SK-N-DZ (cell line): ENCODE results near the gene CHRNA4.
A peak's percentile ranks its signal among the peaks of the same experiment; 100 is the strongest.

ENCODE experiments used
- DNase-seq: peaks from one replicate; pipeline ENCODE4 v3.0.0-alpha.2; 2015; ENCODE audit warnings: low spot score

The CHRNA4 gene

DNA sequence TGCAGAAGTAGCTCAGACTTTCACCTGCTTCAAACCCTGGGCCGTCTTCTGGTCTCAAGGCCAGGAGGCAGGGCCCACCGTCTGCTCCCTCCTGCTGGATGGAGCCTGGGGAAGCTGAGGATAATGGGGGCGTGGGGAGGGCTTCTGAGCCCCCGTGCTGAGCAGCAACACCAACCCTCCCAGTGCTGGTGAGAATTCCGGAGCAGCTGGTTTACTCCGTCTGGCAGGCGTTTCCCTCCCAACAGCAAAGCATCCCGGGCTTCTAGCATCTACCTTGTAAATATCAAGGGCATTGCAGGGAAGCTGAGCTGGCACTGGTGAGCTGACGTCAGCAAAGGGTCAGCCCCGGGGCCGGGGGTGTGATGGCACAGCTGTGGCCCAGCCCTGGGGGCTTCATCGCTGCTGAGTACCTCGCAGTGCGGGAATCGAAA is 16.8 kb upstream of the CHRNA4 start:
- DNase-seq = no peak

DNA sequence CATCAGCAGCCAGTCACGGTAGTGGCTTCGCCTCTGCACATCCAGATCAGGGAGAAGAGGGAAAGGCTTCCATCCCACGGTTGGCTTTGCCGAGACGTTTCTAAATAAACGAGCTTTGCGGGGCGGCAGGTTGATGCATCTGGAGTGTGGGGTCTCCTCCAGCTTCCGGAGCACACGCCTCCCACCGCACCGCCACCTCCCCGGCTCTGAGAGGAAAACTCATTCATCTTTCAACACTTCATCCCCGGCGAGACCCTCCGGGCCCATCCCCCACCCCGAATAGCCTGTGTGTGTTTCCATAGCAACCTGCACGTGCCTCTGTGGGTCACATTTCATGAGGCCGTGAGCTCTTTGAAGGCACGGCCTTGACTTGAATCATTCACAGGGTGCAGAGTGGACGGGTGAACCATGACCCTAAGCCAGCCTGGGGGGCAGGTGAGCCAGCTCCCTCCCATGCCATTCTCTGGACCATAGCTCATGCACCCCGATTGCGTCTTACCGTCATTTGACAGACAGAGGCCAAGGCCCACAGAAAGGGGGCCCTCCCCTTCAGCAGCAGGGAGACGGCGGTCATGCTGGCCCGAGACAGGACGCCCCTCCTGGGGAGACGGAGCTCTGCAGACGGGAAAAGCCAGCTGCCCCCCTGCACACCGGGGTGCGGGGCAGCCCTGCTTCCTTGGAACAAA is 16.2 kb upstream of the CHRNA4 start:
- peak; percentile 82 for DNase-seq

DNA sequence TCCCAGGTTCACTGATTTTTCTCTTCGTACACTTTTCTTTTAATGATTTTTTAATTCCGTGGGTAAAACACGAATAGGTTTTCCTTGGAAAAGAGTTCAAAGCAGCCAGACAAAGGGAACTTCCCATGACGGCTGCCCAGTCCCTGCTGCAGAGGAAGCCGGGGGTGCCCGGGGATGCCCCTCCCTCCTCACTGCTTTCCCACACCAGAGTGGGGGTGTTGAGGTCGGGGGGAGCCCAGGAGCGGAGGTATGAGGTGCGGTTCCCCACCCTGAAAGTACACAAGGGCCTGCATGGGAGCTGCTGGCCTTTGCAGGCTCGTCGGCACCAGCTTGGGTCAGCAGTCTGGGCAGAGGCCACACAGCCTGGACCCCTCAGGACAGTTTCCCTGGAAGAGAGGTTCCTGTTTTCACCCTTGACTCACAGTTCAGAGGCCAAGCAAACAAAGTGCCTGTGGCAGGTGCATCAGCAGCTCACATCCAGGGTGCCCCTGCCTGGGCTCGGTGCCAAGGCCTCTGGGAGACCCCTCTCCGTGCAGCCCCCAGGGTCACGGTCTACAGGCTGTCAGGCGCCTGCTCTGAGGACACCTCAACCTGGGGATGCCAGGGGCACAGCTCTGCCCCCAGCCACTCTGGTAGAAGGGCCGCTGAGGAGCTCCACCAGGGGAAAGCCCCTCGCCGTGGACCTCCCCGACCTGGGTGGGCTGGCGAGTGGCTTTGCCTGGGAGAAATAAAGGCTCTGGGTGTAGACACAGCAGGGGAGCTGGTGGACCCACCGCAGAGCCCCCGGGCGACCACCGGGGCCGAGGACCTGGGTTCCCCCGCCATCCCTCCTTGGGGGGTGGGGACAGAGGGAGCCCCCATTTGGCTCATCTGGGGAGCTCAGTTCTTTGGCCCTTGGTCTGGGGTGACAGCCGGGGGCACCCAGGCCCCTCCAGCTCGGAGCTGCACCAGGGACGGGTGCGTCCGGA is 15.4 kb upstream of the CHRNA4 start:
- no peak for DNase-seq

DNA sequence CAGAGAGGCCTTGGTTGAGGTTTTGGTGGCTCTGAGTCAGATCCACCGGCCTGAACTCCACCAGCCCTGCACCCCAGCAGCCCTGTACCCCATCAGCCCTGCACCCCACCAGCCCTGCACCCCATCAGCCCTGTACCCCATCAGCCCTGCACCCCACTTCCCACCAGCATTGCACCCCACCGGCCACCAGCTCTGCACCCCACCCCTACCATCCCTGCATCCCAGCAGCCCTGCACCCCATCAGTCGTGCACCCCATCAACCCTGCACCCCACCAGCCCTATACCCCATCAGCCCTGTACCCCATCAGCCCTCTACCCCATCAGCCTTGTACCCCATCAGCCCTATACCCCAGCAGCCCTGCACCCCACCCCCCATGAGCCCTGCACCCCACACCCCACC is 14.3 kb upstream of the CHRNA4 start:
- DNase-seq = no peak

DNA sequence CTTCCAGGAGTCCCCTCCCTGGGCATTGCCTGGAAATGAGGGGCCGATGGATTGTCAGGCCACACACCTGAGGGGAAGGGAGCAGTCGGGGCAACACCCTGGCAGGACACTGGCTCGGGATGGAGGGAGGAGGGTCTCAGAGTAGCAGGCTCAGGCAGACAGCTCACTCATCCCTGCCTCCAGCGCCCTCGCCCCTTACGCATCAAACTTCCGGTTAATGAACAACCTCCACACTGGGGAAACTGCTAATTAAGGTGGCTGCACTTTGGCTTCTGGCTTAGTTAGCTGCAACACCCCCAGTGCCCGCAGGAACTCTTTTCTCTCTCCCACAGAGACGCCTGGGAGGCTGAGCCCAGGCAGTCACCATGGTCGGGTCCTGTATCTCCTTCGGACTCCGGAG is 13.4 kb upstream of the CHRNA4 start:
- DNase-seq = no peak

DNA sequence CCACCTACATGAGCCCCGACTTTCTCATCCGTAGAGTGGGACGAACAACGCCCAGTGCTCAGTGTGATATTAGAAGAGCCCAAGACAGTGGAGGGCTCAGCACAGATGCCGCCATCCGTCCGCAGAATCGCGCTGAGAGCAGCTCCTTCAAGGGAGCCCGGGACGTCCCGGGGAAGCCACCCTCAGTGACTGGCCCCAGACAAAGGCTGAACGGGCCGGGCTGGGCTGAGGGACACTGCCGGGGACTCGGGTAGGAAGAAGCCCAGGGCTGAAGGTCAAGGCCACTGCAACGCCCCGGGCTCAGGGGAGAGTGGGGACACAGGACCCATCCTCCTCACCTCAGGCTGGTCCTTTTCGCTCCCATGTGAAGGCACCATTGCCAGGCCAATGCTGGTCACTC is 12.8 kb upstream of the CHRNA4 start:
- no peak for DNase-seq

DNA sequence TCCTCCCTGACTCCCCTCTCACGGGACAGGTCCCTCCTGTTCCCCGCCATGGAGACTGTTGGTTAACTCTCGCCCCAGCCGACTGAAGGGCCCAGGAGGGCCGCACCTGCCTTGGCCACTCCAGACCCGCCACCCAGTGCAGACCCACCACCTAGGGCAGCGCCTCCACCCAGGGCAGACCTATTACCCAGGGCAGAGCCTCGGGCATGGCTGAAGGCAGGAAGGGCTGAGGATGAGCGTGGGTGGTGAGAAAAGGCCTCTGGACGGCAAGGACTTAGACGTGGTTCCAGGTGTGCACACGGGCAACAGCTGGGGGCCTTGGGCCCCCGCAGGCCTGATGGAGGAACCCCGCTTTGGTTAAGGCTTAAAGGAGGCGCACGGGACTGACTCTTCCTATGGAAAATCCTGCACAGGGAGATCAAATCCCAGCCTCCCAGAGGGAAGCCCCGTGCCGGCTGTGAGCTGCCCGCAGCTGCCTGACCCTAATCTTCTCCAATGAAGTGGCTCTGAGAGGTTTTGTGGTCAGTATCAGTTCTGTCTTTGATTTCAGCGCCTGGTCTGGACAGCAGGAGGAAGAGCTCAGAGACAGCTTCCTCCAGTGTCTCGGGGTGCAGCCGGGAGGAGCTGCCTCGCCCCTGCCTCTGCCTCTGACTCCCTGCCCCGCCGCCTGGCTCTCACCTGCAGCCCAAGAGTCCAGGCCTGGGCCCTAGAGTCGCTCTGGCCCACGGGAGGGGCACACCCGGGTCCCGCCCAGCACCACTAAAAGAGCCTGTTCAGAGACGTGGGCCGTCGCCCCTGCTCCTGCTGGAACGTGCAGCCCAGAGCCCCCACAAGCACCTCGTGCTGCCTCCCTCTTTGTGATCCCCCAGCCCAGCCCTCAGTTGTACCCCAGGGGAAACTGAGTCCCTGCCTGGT is 12.1 kb upstream of the CHRNA4 start:
- no peak for DNase-seq

DNA sequence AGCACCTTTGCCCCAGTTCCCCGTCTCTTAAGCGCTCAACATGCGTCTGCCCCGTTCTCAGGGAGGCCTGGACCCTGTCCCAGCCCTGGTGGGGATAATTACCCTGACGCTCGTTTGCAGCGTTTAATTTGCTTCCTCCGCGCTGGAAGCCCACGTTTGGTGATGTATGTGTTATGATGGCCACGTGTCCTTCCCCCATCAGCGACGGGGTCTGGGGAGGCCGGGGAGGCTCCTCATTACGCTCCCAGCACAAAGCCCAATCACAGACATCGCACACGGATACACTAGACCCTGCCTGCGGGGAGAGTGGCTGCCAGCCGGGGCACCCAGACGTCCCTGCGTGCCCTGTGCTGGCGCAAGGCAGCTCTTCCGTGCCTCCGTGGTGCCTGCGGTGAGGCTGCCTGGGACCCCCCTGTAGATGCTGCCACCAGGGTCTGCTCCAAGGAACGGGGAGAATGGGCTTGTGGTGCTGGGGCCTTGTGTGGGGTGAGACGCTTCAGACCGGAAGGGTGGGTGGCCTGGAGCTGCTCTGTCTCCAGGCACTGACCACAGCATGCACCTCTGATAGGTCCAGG is 10.2 kb upstream of the CHRNA4 start:
- DNase-seq = no peak

DNA sequence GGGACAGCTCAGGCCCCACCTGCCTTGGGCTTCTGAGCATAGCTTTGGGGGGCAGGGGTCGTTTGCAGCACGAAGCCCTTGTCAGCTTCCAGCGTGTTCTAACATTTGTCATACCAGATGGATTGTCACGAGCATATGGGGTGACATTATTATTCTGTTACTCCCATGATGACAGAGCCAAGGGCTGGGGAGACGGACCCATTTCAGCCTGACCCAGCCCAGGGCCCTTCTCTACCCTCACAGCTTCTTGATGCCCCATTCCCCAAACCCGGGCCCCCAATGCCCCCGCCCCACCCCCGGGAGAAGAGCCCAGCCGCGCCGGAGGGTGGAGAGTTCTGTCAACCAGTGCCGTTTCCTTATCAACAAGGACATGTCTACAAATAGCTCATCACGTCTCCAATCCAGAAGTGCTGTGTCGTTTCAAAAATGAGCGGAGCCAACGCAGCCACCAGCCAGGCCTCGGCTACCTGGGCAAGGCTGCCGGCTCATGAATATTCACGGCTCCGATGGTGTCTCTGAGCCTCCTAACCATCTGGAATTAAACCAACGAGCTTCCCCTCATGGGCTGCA is 9.6 kb upstream of the CHRNA4 start:
- DNase-seq = no peak

DNA sequence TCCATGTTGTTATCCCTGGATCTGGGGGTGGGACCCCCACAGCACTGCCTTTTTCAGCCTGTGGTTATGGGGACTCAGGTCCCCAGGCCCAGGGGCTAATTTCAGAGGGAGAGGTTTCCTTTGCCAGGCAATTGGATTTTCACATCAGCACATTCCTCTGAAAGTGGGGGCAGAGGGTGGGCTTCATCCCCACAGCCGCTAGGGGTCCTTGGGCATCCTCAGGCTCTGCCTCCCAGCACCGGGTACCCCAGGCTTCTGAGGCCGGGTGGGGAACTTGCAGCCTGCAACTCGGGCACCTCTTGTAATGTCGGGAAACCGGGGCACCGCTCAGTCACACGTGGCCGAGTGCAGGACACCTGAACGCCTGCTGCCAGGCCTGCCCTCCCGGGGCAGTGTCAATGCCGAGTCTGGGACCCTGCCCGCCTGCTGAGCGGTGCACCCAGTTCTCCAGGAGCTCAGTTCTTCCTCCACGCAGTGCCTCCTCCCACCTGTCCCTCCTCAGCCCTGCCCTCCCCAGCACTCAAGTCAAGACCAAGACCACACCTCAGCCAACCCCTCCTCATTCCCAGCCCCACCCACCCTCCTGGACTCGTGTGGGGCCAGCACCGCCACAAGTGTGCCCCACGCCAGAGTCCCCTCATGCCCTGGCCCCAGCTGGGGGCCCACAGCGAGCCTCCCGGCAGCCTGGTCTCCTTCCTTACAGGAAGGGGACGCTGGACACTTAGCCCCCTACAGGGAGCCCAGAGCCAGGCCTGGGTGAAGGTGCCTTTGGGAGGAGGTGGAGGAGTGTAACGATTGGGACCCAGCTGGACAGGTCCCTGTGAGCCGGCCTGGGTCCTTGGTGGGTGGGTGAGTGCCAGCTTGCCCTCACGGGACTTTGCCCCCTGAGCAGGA is 8.8 kb upstream of the CHRNA4 start:
- no peak for DNase-seq

DNA sequence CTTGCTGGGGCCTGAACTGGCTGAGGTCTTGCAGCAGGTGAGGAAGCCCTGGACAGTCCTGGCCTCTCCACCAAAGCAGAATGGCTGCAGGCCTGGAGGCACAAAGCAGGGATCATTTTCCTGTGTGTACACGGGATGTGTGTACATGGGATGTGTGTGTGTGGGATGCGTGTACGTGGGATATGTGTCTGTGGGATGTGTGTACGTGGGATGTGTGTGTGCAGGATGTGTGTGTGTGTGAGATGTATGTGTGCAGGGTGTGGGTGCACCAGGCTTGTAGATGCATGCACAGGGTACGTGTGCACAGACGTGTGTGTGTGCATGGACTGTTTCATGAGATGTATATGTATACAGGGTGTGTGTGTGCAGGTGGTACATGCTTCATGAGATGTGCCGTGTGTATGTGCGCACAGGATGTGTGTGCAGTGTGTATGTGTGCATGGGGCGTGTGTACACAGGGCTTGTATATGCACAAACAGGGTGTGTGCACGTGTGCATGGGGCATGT is 7.9 kb upstream of the CHRNA4 start:
- no peak for DNase-seq

DNA sequence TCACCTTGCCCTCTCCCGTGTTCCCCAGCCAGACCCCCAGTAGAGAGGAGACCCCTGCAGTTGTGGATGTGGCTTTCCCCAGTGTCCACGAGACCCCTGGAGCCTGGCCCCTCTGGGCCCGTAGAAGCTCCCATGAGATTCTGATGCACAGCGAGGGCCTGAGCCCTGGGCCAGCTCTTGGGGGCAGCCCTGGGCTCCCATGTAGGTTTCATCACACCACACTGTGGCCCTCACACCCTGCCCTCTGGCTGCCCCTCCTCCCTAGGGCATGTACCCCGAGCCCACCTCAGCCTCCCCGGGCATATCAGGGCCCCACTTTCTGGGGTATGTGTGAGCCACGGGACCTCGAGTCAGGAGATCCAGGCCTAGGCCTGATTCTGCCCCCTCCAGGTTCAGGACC is 7.0 kb upstream of the CHRNA4 start:
- DNase-seq = no peak

DNA sequence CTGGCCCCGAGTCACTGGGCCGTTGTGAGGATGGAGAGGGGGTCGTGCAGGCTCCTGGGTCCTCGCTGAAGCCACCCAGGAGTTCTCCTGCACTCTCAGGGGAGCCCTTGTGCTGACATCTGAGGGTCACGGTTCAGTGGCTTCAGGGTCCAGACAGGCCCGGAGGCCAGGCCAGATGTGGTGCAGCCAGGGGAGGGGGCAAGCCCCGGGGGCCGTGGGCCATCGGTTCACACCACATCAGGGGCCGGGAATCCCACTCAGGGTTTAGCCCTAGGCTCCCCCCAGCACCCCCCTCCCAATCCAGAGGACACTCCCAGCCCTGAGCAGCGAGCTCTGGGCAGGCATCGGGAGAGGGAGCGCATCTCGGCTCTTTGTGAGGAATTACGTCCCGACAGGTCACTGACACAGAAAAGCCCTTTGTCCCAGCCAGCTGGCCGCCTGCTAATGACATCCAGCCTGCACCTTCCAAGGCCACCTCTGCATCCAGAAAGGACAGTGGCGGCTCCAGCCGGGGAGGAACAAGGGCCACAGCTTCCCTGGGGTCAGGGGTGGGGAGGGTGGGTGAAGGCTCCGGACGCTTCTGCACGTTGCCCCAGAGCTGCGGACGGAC is 6.4 kb upstream of the CHRNA4 start:
- no peak for DNase-seq

DNA sequence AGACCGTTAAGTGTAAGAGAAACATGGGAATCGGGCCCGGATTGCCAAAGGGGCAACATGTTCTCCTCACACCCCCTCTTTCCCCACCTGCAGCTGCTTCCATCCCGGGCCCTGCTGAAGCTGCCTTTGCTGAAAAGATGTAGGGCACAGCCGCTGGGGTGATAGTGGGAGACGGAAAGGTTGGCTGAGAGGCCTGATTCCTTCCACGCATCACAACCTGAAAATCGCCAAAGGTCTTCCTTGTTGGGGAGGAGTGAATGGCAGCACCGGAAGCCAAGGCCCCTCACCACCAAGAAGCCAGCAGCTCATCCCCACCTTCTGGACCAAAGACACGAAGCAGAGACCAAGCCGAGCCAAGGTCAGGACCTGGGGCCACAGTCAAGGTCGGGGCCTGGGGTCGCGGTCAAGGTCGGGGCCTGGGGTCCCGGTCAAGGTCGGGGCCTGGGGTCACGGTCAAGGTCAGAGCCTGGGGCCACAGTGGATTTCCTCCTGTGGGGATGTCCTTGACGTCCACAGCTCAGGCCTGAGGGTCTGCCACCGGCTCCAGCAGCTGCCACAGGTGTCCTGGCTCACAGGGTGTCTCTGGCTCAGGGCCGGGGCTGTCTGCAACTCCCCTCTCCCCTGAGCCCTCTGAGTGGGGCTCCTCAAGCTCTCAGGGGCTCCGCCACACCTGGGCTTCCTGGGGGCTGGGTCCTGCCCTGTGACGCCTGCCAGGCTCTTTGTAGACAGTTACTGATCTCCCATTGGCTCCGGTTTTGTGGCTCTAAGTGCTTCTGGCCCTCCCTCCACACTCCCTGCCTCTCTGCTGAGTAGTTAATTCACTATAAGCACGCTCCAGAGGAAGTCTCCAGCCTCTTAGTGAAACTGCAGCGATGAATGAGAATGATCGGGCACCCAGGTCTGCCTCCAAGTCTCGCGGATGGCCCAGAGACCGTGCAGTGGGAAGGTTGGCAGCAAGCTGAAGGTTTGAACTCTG is 5.5 kb upstream of the CHRNA4 start:
- DNase-seq = peak; percentile 56

DNA sequence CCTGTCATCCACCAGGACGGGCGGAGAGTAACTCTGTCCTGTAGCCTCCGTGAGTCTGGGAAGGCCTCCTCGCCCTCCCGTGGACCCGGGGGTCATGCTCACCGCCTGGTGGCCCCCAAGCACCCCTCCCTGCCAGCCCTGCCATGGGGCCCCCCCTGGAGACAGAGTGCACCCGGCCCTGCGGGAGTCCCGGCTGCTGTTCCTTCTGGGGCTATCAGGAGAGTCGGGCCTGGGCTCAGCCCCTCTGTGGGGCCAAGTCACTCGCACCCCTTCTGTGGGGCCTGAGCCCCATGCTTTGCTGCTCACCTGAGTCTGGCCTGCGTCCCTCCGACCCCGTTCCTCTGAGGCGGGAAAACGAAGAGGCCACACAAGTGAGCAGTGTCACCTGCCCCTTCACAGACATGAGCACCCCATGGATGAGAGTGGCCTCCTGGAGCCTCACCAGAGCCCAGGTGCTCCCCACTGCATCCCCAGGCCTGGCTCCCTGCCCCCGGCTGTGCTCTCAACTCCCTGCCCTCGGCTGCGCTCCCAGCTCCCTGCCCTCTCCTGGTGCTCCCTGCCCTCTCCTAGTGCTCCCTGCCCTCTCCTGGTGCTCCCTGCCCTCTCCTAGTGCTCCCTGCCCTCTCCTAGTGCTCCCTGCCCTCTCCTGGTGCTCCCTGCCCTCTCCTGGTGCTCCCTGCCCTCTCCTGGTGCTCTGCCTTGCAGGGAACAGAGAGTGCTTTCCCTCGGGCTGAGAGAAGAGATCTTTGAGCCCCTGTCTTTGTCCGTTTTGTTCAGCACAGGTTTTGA is 4.6 kb upstream of the CHRNA4 start:
- no peak for DNase-seq

DNA sequence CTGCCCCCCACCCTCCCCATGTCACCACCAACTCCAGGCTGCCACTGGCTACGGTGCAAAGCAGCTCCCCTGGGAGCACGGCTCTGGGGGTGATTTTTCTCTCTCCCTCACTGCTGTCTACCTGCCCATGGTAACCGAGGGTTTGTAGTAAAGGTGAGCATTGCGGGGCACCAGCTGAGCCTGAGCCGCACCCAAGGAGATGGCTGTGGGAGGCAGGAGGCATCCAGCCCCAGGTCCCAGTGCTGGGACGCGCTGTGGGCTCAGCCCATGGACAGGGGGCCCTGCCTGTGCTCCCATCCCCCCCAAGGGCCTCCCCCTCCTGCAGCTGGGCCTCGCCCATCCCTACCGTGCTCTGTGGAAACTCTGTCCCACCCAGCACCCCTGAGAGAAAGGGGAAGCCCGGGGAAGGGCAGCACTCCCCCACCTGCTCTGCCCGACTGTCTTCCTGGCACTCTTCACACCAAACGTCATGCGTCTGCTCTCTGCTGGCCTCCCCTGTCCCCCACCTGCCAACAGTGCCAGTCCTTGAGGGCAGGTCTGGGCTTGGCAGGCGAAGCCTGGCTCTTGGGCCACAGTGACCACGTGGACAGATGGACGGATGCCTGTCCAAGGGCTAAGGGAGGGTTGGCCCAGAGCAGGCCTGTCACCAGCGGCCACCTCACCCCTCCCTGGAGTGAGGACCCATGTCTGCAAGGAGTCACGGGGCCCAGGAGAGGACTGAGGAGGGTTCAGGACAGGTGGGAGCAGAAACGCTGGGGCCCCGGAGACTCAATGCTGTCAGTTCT is 3.8 kb upstream of the CHRNA4 start:
- no peak for DNase-seq
